HS-27A (cell line): ENCODE results near the gene GABARAP.
"Not testable (repeated sequence)": the region's sequence is repeated elsewhere in the genome, so short reads cannot be mapped to it uniquely, and the experiment has no call there.

Source experiments
- DNase-seq: peaks from one replicate; pipeline ENCODE4 v3.0.0-alpha.2; 2012; ENCODE audit warnings: low read depth, missing footprints

The GABARAP gene

GRCh38 chr17:7260651-7261378 is 18.6 kb upstream of the GABARAP start:
- no peak for DNase-seq

- no peak for DNase-seq
These were observed 17.9 kb upstream of the GABARAP start for GRCh38 chr17:7260151-7260550.

- DNase-seq: no peak
These were observed 17.3 kb upstream of the GABARAP start for GRCh38 chr17:7259555-7259889.

DNA sequence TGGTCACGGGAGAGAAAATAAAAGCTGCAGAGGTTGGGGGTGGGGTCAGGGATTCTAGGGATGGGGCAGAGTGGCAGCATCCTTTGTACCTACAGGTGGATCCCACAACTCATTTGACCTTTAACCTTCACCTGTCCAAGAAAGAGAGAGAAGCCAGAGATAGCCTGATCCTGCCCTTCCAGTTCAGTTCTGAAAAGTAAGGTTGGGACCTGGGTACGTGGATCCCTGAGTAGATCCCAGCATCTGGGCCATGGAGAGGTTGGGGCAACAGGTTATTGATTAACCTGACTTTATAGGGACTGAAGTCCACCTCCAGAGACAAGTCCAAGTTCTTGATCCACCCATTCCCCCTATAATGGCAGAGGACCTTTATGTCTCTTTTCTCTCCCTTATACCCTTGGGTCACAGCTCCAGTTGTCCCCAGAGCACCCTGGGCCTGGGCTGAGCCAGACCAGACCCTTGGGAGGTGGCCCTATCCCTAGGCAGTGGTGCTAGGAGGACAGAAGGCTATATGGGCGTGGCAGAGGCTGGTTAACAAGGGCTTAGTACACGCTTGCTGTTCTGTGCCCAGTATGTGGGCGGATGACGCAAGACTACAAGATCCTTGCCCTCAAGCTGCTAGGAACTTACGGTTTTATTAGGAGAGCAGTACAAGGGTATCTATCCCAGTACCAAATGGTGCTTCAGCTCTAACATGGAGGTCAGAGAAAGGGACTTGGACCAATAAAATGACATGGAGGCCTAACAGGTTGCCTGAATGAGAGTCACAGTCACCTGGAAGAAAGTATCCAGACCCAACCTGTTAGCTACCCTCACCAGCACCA is 16.7 kb upstream of the GABARAP start:
- no peak for DNase-seq

GRCh38 chr17:7256766-7257456 is 14.7 kb upstream of the GABARAP start:
- no peak for DNase-seq

- DNase-seq: no peak
These were observed 12.3 kb upstream of the GABARAP start for GRCh38 chr17:7254511-7254910.

- DNase-seq: no peak
These were observed 10.8 kb upstream of the GABARAP start for GRCh38 chr17:7253082-7253481.

DNA sequence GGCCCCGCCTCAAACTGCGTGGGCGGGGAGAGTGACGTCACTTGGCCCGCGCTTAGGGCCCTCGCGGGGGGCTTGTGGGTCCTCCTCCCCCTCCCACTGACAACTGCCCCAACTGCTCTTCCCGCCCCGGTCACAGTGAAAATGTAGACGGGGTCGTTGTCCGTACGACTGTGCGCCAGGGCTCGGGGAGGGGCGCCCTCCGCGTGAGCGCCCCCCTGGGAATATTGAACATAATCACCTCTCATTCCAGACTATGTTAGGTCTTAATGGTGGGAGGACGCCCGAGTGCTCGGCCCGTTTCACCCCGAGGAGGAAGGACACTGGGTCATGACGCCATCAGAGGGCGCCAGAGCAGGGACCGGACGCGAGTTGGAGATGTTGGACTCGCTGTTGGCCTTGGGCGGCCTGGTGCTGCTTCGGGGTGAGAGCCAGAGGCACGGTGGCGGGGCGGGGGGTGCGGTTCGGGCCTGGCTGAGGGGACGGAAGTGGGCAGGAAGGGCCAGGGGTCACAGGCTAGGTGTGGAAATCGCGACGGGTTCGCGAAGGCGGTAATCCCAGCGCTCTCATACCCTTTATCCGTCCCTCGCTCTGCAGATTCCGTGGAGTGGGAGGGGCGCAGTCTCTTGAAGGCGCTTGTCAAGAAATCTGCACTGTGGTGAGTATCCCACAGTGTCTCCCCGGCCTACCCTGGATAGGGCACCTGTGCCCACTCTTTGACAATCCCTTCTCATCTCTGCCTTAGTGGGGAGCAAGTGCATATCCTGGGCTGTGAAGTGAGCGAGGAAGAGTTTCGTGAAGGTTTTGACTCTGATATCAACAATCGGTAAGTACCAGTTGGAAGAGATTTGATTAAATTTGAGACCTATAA is 10.2 kb upstream of the GABARAP start, which contains the start of gene ELP5:
Gene ELP5, plus strand, starts transcription at position 40 of the 868 bp plus-strand sequence. Its CDS starts 336 bp downstream, at position 376.
- DNase-seq: peak; percentile 75

- DNase-seq: peak; percentile 92
These were observed 9.5 kb upstream of the GABARAP start, which contains the start of gene CTDNEP1 for GRCh38 chr17:7251661-7252175. TSS of gene CTDNEP1 (minus strand) at chr17:7251734. CDS start at chr17:7251296, 438 bp downstream.

DNA sequence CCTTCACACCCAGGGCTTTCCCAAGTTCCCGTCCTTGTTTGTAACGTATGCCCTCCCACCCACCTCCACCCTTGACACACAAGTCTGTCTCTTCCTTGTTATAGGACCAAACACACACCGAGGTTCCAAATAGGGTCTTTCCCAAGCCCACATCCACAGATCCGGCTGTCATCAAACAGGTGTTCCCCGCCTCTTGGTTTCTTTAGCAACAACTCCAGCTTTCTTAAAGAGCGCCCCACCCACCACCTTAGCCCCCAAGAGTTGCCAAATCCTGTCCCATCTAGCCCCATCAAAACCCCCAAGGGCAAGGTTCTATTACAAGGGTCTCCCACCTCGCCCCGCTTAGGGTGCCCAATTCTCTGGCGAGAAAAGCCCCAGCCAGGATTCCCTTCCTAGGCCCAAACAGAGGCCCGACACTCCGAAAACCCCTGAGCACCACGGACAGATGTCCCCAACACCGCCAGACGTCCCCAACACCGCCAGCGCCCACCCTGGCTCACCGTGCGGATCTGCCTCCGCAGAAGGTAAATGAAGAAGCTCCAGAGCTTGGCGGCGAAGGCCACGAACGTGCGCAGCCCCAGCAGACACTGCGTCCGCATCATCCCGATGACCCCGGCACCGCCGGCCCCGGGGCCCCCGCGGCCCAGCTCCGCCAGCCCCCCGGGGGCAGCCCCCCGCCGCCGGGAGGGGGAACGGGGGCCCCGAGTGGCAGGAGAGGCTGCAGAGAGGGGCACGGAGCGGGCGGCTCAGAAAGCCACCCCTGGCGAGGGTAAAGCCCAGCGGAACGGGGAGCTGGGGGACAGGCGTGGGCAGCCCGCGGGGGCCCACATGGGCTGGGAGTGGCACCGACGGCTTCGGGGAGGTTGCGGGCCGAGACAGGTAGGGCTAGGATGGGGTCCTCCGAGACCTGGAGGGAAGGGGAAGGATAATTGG is 8.7 kb upstream of the GABARAP start:
- no peak for DNase-seq

- DNase-seq: no peak
These were observed 7.6 kb upstream of the GABARAP start for GRCh38 chr17:7249830-7250229.

GRCh38 chr17:7249214-7249613 is 7.0 kb upstream of the GABARAP start:
- no peak for DNase-seq

DNA sequence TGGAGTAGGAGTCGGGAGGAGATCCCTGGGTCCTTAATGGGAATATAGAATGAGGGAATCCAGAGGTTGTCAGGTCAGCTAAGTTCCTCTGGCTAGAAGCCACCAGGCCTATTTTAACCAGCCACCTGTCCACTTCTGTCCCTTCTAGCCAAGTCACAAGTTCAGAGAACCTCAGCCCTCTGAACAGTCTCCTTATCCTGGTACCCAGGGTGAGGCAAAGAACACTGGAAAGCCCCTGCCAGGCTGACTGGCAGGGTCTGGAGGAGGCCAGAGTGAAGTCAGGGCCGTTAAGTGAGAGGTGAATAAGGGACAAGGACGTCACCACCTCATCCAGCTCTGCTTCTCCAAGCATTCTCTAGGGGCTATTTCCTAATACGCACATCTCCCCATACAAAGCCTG is 6.5 kb upstream of the GABARAP start:
- DNase-seq: no peak

- no peak for DNase-seq
These were observed 4.5 kb upstream of the GABARAP start for GRCh38 chr17:7246779-7247178.

DNA sequence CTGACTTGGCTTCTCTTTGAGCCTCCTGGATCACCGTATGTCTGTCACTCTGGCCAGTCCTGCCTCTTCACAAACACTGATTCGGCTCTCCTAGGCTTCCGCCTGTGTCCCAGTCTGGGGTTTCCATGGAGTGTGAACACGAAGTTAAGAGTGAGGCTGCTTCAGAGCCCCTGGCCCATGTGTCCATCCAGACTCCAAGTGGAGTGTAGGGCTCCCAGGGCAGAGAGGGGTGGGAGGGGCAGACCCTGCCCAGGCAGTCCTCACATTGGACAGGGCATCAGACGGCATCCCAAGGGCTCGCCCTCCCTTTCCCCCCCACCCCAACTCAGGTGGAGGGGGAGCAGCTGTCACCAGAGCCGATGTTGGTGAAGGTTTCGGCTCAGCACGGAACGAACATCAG is 1.6 kb upstream of the GABARAP start:
- DNase-seq: not testable (repeated sequence)

- no peak for DNase-seq
These were observed 1.1 kb upstream of the GABARAP start for GRCh38 chr17:7243453-7243729.

DNA sequence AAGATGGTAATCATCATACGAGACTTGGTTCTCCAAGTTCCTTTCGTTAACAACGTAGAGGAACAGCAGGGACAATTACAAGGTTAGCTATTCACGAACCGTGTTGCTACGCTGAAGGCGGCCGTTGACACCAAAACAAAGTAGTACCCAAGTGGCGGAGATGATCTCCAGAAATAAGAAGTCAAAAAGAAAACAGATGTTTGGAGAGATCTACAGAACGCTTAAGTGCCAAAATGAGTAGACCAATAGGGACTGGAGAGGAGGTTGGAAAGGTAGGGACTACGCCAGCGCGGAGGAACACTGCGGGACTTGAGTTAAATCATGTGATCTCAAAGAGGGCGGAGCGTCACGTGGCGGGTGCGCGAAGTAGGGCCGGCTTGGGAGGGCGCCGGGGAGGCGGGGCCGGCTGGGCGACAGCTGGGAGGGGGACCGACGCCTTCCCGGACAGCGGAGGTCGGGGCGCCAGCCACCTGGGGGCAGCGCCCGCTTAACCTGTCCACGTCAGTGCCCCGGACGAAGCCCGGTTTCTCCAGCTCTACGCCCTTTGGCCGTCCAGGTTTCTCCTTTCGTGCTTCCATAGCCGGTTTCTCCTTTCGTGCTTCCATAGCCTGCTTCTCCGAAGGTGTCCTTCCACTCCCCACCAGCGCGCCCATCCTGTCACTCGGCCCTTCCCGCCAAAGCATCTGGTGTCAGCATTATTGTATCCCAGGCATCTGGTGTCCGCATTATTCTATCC is 636 bp upstream of the GABARAP start:
- DNase-seq: peak; percentile 84

- no peak for DNase-seq
These were observed 1.0 kb downstream of the GABARAP start for GRCh38 chr17:7241090-7241733.

- DNase-seq: no peak
These were observed 1.9 kb downstream of the GABARAP start for GRCh38 chr17:7240375-7240774.
